B cell (primary cell): Measurements from ENCODE around the gene PHF19. TPM values are rescaled to one million over a fixed set of nuclear protein-coding genes. Genes with fewer than 3 reads are reported as not detected.

Experiments used
- ATAC-seq: fragments of 200-7000 bp; cut with Tn5 transposase; one replicate; pipeline ENCODE4 v1.10.0; 2021; ENCODE audit warnings: low read depth, mild to moderate bottlenecking, moderate number of reproducible peaks, moderate library complexity
- CTCF ChIA-PET: fragments of 350-600 bp; sonication (Branson Sonifier 250); formaldehyde crosslinking; loops from one replicate; lab custom pipeline; 2021; ENCODE audit warnings: antibody characterized with exemption, inconsistent platforms; lab: Charles Lee
- POLR2A ChIA-PET: fragments of 350-600 bp; sonication (Branson Sonifier 250); formaldehyde crosslinking; loops from one replicate; lab custom pipeline; 2021; ENCODE audit warnings: antibody characterized with exemption; lab: Charles Lee
- DNase-seq: peaks from one replicate; pipeline ENCODE4 v3.0.0; 2013
- H2AFZ ChIP-seq: 2 replicates; pipeline ENCODE4 v1.6.1; 2012; ENCODE audit warnings: mild to moderate bottlenecking, low read depth, low read length; ENCODE audit not compliant: insufficient read depth, poor library complexity, severe bottlenecking
- H3K27ac ChIP-seq, 2 donors: 1 replicate in 1 of 2; 2 replicates in 1 of 2; pipeline ENCODE4 v1.5.1; 2012 to 2013; ENCODE audit warnings: low read length in 2 of 2, mild to moderate bottlenecking in 2 of 2, moderate library complexity in 1 of 2
- H3K27me3 ChIP-seq, 4 experiments: fragments of 200-600 bp in 1 of 4; sonication (generic) in 1 of 4; replicated peaks in 1 of 4; 1 replicate in 2 of 4; 2 replicates in 2 of 4; pipeline versions ENCODE4 v1.6.1 to v1.7.0; 2013 to 2016; ENCODE audit warnings: low read length in 3 of 4, mild to moderate bottlenecking in 2 of 4, mixed read lengths in 1 of 4, moderate library complexity in 1 of 4; ENCODE audit not compliant: insufficient read depth in 4 of 4, control insufficient read depth in 3 of 4; ENCODE audit errors: control extremely low read depth in 1 of 4
- H3K36me3 ChIP-seq, 2 experiments: replicated peaks in 1 of 2; 1 replicate in 1 of 2; 2 replicates in 1 of 2; pipeline versions ENCODE4 v1.6.1 to v1.7.1; 2013; ENCODE audit warnings: low read length in 1 of 2; ENCODE audit not compliant: insufficient read depth in 2 of 2, control insufficient read depth in 1 of 2; ENCODE audit errors: control extremely low read depth in 1 of 2, extremely low read depth in 1 of 2
- H3K4me1 ChIP-seq, 2 donors: fragments of 200-600 bp in 1 of 2; sonication (generic) in 1 of 2; 1 replicate in 1 of 2; 2 replicates in 1 of 2; pipeline versions ENCODE4 v1.5.1 to v1.6.1; 2013 to 2017; ENCODE audit warnings: low read length in 2 of 2; ENCODE audit not compliant: control insufficient read depth in 2 of 2, insufficient read depth in 2 of 2
- H3K4me2 ChIP-seq: replicated peaks from 2 replicates; pipeline ENCODE3; 2012; ENCODE audit warnings: mild to moderate bottlenecking, low read depth, low read length; ENCODE audit not compliant: poor library complexity, severe bottlenecking
- H3K4me3 ChIP-seq, 5 experiments: fragments of 200-600 bp in 1 of 5; sonication (generic) in 1 of 5; 1 replicate in 3 of 5; 2 replicates in 2 of 5; pipeline versions ENCODE4 v1.5.1 to v1.7.0; 2011 to 2016; ENCODE audit warnings: low read length in 4 of 5, mild to moderate bottlenecking in 4 of 5, low read depth in 2 of 5, control low read depth in 1 of 5, moderate library complexity in 1 of 5; ENCODE audit not compliant: insufficient read depth in 1 of 5; ENCODE audit errors: control extremely low read depth in 1 of 5, extremely low read depth in 1 of 5
- H3K79me2 ChIP-seq: fragments of 200-600 bp; sonication (generic); one replicate; pipeline ENCODE4 v1.6.0; 2016; ENCODE audit warnings: low read length; ENCODE audit not compliant: control insufficient read depth, insufficient read depth
- H3K9ac ChIP-seq: fragments of 200-600 bp; sonication (generic); 2 replicates; pipeline ENCODE4 v1.6.1; 2017; ENCODE audit warnings: mild to moderate bottlenecking, low read length, moderate library complexity
- H3K9me3 ChIP-seq, 3 donors: one replicate each; pipeline versions ENCODE4 v1.6.1 to v1.7.1; 2013; ENCODE audit warnings: low read length in 2 of 3; ENCODE audit not compliant: control insufficient read depth in 2 of 3, insufficient read depth in 1 of 3; ENCODE audit errors: control extremely low read depth in 1 of 3
- H4K20me1 ChIP-seq: 2 replicates; pipeline ENCODE4 v1.6.0; 2012; ENCODE audit warnings: mild to moderate bottlenecking, low read length; ENCODE audit not compliant: insufficient read depth, control insufficient read depth, poor library complexity, severe bottlenecking
- H3K27ac Mint-ChIP-seq: one replicate; pipeline ENCODE4 v1.8.0; 2021; ENCODE audit warnings: mixed read lengths
- H3K27me3 Mint-ChIP-seq: one replicate; pipeline ENCODE4 v1.8.0; 2021; ENCODE audit warnings: mixed read lengths
- H3K4me1 Mint-ChIP-seq: one replicate; pipeline ENCODE4 v1.8.0; 2021; ENCODE audit warnings: mixed read lengths
- H3K4me3 Mint-ChIP-seq: one replicate; pipeline ENCODE4 v1.8.0; 2021; ENCODE audit warnings: mixed read lengths
- H3K9me3 Mint-ChIP-seq: one replicate; pipeline ENCODE4 v1.8.0; 2022; ENCODE audit warnings: mixed read lengths; ENCODE audit not compliant: insufficient read depth
- CTCF ChIP-seq: fragments of 200-600 bp; IDR thresholded peaks from one replicate; pipeline ENCODE4 v1.8.0; 2022; ENCODE audit warnings: antibody characterized with exemption, mild to moderate bottlenecking
- EZH2 ChIP-seq: IDR thresholded peaks from 2 replicates; pipeline ENCODE4 v1.6.1; 2012; ENCODE audit warnings: borderline replicate concordance, low read depth, mild to moderate bottlenecking, moderate library complexity, low read length; ENCODE audit not compliant: insufficient read depth, poor library complexity, severe bottlenecking
- WGBS: methylation state at CpG from one replicate; pipeline ENCODE4 v1.1.5; 2013; ENCODE audit warnings: missing lambda C conversion rate; ENCODE audit not compliant: insufficient coverage; 5-methylcytosine and 5-hydroxymethylcytosine counted together
- intact Hi-C: fragments of 100-400 bp; cut with micrococcal nuclease; formaldehyde crosslinking; loops from one replicate; pipeline ENCODE4 v1.10.0; 2022
- polyA plus RNA-seq: library from polyadenylated mRNA; depleted of rRNA; stranded (reverse); fragments of >200 nt; gene quantifications from 2 replicates; pipeline ENCODE4 v1.2.3, GENCODE V29; 2012
- total RNA-seq, 2 donors: library from RNA; stranded (reverse); fragments of 120-200 nt in 1 of 2; gene quantifications; 1 replicate in 1 of 2; 2 replicates in 1 of 2; pipeline versions ENCODE4 v1.2.3 to v1.2.4, GENCODE V29; 2013 to 2022

The PHF19 gene
- total and polyA plus RNA-seq, 2 donors (not counting 1 experiment from before 2014, with no cell fraction given): 17.0 to 20.9 TPM

- intact Hi-C loops: no loop called here
- Mint-ChIP-seq H3K27me3 (no peaks in the 10 kb centered on the region), H3K27ac (peak overlapping the region; percentile 64), H3K4me3 (no peak overlapping the region), H3K9me3 (no peaks in the 10 kb centered on the region), H3K4me1 (peaks cover 27% of the 10 kb centered on the region)
- H3K9me3 ChIP-seq: no peaks in the 10 kb centered on the region
- H3K27ac ChIP-seq: no peak overlapping the region
- H2AFZ ChIP-seq: no peak overlapping the region
- peaks cover 14 to 33% of the 10 kb centered on the region in 2 donors for H3K4me1 ChIP-seq
- ATAC-seq (no peak), DNase-seq (no peak)
- H4K20me1 ChIP-seq: no peaks in the 10 kb centered on the region
- H3K36me3 ChIP-seq: peaks cover 0 to 3% of the 10 kb centered on the region in 2 experiments
- 89% methylated on average over 3 of the region's 4 CpGs for WGBS
- H3K79me2 ChIP-seq: no peaks in the 10 kb centered on the region
- TF ChIP-seq CTCF: no peak
- TF ChIP-seq EZH2: no peak
- ChIA-PET CTCF (interaction anchor here (1.4 to 8.8 kb wide), 3 partner anchors 19 to 117 kb away, joined by 3 to 81 read pairs (median 5); no protein-coding TSS in a partner anchor), POLR2A (interaction anchor here (1.2 kb wide), 1 partner anchor 55 kb away, joined by 4 read pairs; no protein-coding TSS in a partner anchor)
- H3K27me3 ChIP-seq: no peaks in the 10 kb centered on the region
- H3K4me3 ChIP-seq: no peak overlapping the region
- no peak overlapping the region for H3K4me2 ChIP-seq
- H3K9ac ChIP-seq: no peak overlapping the region
Observed at GRCh38 chr9:120873512-120873911, 3.5 kb downstream of the PHF19 start.

- Histone ChIP-seq H3K4me2 (no peak overlapping the region), H3K27ac (peak overlapping the region in 1 of 2 donors; percentile 28), H3K27me3 (no peaks in the 10 kb centered on the region), H3K4me1 (peaks cover 8 to 33% of the 10 kb centered on the region in 2 donors), H3K36me3 (peaks cover 0 to 3% of the 10 kb centered on the region in 2 experiments), H3K79me2 (no peaks in the 10 kb centered on the region), H3K9me3 (no peaks in the 10 kb centered on the region), H2AFZ (no peak overlapping the region), H3K4me3 (no peak overlapping the region), H4K20me1 (no peaks in the 10 kb centered on the region), H3K9ac (no peak overlapping the region)
- Mint-ChIP-seq H3K4me3 (no peak overlapping the region), H3K4me1 (peaks cover 27% of the 10 kb centered on the region), H3K27me3 (no peaks in the 10 kb centered on the region), H3K9me3 (no peaks in the 10 kb centered on the region), H3K27ac (peak overlapping the region; percentile 64)
- ChIA-PET POLR2A (interaction anchor here (0.5 to 1.2 kb wide), 2 partner anchors 17 to 56 kb away, joined by 4 to 9 read pairs; no protein-coding TSS in a partner anchor), CTCF (interaction anchor here (0.6 to 8.8 kb wide), 5 partner anchors 17 to 117 kb away, joined by 3 to 81 read pairs (median 4); no protein-coding TSS in a partner anchor)
- TF ChIP-seq EZH2: no peak
- TF ChIP-seq CTCF: no peak
- WGBS: 100% methylated on average over 2 of the region's 3 CpGs
- intact Hi-C loops: no loop called here
- DNase-seq (no peak), ATAC-seq (no peak)
Observed at GRCh38 chr9:120872791-120873502, 4.0 kb downstream of the PHF19 start.
